SJCRH30 (cell line): Measurements from ENCODE around the gene UBE2E3. TPM values are rescaled to one million over a fixed set of nuclear protein-coding genes. Genes with fewer than 3 reads are reported as not detected.

ENCODE experiments used
- DNase-seq, 2 experiments: peaks; one replicate each; pipeline ENCODE4 v3.0.0-alpha.2; 2015 to 2020
- H3K27ac ChIP-seq: fragments of 250-450 bp; sonication (Bioruptor Pico); 2 replicates; pipeline ENCODE4 v1.5.1; 2020; ENCODE audit warnings: mild to moderate bottlenecking, moderate library complexity
- H3K27me3 ChIP-seq: fragments of 250-450 bp; sonication (Bioruptor Pico); 2 replicates; pipeline ENCODE4 v1.5.1; 2020; ENCODE audit warnings: mild to moderate bottlenecking, moderate library complexity
- H3K36me3 ChIP-seq: fragments of 250-450 bp; sonication (Bioruptor Pico); 2 replicates; pipeline ENCODE4 v1.5.1; 2020; ENCODE audit warnings: mild to moderate bottlenecking, moderate library complexity
- H3K4me1 ChIP-seq: fragments of 250-450 bp; sonication (Bioruptor Pico); 2 replicates; pipeline ENCODE4 v1.5.1; 2020; ENCODE audit warnings: mild to moderate bottlenecking, moderate library complexity
- H3K4me3 ChIP-seq: fragments of 250-450 bp; sonication (Bioruptor Pico); 2 replicates; pipeline ENCODE4 v1.5.1; 2020; ENCODE audit warnings: mild to moderate bottlenecking, moderate library complexity
- H3K9me3 ChIP-seq: fragments of 250-450 bp; sonication (Bioruptor Pico); replicated peaks from 2 replicates; pipeline ENCODE4 v1.5.1; 2020; ENCODE audit warnings: mild to moderate bottlenecking, moderate library complexity
- total RNA-seq: library from RNA; depleted of rRNA; stranded (reverse); fragments of >200 nt; shearing (Covaris generic); gene quantifications from 2 replicates; pipeline ENCODE4 v1.2.3, GENCODE V29; 2014

Gene UBE2E3
- total RNA-seq, 1 experiment from 2014 or later, result 169 TPM

DNA sequence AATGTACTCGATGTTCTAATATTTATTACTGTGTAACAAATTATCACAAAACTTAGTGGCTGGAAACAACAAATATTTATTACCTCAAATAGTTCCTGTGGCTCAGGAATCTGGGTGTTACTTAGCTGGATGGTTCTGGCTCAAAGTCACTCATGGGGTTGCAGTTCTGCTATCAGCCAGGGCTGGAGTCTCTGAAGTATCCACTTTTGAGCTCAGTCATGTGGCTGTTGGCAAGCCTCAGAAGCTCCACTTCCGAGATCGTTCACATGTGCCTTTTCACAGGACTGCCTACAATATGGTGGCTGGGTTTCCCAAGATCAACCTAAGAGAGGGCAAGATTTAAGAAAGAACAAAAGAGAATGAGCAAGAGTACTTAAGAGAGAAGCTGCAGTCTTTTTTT is 19.4 kb upstream of the UBE2E3 start:
- H3K27ac ChIP-seq, result no peak overlapping the region
- H3K4me3 ChIP-seq, result no peak overlapping the region
- peaks cover 11% of the 10 kb centered on the region for H3K4me1 ChIP-seq
- no peaks in the 10 kb centered on the region for H3K36me3 ChIP-seq
- no peaks in the 10 kb centered on the region for H3K27me3 ChIP-seq
- no peaks in the 10 kb centered on the region for H3K9me3 ChIP-seq
- DNase-seq, result no peak

DNA sequence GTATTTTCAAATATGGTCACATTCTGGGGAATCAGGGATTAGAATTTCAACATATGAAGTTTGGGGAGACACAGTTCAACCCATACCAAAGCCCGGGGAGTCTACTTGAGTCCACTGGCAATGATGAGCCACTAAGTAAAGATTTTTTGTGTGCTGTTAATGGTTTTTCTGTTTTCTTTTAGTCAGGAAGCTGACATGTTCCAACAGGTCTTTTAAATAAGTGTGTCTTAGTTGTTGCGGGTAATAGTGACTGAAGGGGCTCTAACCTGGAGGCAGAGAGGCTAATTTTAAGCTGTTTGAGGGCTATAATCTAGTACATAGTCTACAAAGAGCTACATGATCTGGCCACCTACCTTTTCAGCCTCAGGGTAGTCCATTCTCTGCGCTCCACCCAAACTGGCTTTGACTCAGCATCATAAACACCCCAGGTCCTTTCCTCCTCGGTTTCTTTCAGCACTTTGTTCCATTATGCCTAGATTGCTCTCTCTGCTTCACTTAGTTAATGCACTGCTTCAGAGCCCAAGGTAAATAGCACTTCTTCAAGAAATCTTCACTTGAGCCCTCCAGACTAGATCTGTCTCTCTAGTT is 17.6 kb upstream of the UBE2E3 start:
- Histone ChIP-seq H3K27me3 (no peaks in the 10 kb centered on the region), H3K4me3 (no peak overlapping the region), H3K9me3 (no peaks in the 10 kb centered on the region), H3K27ac (no peak overlapping the region), H3K36me3 (no peaks in the 10 kb centered on the region), H3K4me1 (peaks cover 11% of the 10 kb centered on the region)
- no peak for DNase-seq

DNA sequence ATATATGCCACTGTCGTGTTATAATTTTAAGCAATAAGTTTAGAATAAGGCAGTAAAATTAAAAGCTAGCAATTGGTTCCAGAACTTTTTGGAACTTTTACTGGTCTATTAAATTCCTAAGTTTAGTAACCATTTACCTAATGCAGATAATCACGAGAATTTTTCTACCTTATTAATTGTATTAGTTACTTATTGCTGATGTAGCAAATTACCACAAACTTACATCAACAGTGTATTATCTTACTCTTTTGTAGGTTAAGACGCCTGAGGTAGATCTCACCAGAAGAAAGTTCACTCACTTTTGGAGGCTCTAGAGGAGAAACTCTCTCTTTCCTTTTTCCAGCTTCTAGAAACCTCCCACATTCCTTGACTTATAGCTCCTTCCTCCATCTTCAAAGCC is 14.0 kb upstream of the UBE2E3 start:
- no peak for DNase-seq
- Histone ChIP-seq H3K27me3 (no peaks in the 10 kb centered on the region), H3K27ac (no peak overlapping the region), H3K9me3 (no peaks in the 10 kb centered on the region), H3K4me3 (no peak overlapping the region), H3K36me3 (no peaks in the 10 kb centered on the region), H3K4me1 (peaks cover 27% of the 10 kb centered on the region)

DNA sequence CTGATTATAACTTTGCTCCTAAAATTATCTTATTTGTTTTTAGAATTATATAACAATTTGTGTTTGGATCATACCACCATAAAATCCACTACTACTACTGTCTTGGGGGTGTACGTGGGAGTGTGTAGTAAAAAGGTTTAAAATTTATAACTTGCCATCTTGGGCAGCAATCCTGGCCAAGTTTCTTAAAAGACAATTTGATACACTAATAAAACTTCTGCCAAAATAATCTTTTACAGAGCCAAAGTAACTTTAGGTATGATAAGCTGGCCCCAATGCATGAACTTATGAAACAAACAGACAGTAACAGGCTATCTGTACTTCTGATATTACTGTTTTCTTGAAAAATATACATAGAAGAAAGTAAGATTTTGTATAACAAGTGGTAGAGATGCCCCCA is 11.3 kb upstream of the UBE2E3 start:
- no peak for DNase-seq

DNA sequence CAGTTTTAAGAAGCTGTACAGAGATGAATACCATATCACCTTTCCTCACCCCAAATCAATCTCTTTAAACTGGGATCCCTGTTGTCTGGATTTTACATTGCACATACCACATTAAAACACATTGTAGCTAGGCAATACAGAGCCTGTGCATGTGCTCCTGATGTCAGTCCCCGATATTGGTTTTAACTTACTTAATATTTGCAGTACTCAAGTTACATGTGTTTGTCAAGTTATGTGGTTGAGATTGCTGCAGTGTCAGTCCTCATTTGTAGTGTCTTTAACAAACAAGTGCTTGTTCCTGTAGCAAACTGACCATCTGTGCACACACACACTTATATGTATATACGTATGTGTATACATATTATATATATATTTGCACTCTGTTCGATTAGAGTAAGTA is 10.4 kb upstream of the UBE2E3 start:
- Histone ChIP-seq H3K36me3 (no peaks in the 10 kb centered on the region), H3K4me1 (peaks cover 21% of the 10 kb centered on the region), H3K4me3 (no peak overlapping the region), H3K27me3 (no peaks in the 10 kb centered on the region), H3K27ac (no peak overlapping the region), H3K9me3 (no peaks in the 10 kb centered on the region)
- peak in 1 of 2 experiments; percentile 30 for DNase-seq

More for the DNA sequence above, 11.3 kb upstream of the UBE2E3 start:
- Histone ChIP-seq H3K27ac (no peak overlapping the region), H3K4me3 (no peak overlapping the region), H3K9me3 (no peaks in the 10 kb centered on the region), H3K27me3 (no peaks in the 10 kb centered on the region), H3K4me1 (peaks cover 27% of the 10 kb centered on the region), H3K36me3 (no peaks in the 10 kb centered on the region)

DNA sequence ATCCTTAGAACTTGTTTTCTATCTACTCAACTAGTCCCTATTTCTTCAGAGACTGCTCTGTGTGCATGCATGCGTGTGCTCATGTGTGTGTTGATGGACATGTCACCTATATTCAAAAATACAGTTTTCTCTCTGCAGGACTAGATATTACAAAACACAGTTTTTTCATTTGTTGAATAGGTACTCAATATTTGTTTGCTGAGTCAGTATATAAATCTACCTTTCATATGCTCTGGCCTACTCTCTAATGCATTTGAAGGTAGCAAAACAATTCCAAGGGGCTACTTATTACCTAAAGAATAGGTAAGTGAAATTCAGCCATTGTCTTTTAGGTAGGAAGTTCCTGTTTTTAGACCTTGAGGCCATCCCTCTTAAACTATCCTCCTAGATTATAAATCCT is 8.6 kb upstream of the UBE2E3 start:
- Histone ChIP-seq H3K27ac (no peak overlapping the region), H3K9me3 (no peaks in the 10 kb centered on the region), H3K27me3 (no peaks in the 10 kb centered on the region), H3K4me1 (peaks cover 17% of the 10 kb centered on the region), H3K4me3 (no peak overlapping the region), H3K36me3 (no peaks in the 10 kb centered on the region)
- no peak for DNase-seq

DNA sequence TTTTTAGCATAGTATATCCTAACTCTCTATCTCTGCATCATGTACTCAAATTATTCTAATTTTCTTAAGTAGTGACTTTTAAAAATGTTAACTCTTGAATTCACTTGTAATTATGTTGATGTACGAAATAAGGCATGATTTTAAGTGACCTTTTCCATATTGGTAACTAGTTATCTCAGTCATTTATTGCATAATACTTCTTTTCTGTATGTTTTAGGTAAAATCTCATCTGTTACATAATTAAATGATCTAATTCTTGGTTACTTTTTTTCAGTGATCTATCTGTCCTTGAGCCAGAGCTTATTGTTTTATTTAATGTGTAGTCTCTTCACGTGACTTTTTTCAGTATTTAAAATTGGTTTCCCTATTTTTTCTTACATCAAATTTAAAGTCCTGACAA is 4.8 kb upstream of the UBE2E3 start:
- Histone ChIP-seq H3K4me1 (peaks cover 12% of the 10 kb centered on the region; the same call in 1 of the 2 replicates), H3K36me3 (no peaks in the 10 kb centered on the region), H3K27ac (no peak overlapping the region), H3K4me3 (no peak overlapping the region), H3K9me3 (no peaks in the 10 kb centered on the region), H3K27me3 (no peaks in the 10 kb centered on the region)
- no peak for DNase-seq

DNA sequence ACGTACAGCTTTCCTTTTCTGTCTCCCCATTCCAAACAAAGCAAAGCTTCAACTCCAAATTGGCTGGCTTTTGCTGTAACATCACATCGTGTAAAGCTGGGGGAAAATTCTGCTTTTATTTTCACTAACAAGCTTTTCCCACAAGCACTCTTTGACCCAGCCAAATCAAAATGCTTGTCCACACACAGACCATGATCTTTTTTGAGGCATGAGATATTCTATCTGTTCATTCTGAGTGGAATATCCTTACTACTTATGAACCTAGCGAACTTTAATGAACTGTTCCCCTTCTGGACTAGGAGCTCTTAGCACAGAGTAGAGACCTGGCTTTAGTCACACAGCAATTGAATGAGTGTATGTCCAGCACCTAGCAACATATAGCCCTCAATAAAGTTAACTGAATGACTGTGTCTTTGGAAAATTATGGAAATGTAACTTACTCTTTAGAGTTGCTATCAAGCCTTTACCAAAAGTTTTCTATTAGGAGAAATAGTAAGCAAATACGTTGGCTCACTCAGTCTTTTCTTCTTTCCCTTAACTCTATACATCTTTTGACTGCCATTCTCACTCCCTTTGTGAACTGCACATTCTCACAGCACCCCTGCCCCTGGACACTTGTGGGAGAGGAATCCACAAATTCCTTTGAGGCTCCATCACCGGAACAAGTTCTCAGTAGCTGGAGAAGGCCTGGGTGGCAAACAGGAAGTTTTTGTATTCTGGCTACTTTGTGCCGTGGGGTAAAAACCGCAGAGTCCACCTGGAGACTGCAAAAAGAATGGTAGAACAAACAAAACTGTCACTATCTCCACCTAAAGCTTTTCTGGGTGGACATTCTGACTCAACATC is 1.3 kb upstream of the UBE2E3 start:
- Histone ChIP-seq H3K4me1 (peaks cover 16% of the 10 kb centered on the region; the same call in 1 of the 2 replicates), H3K9me3 (no peaks in the 10 kb centered on the region), H3K27me3 (no peaks in the 10 kb centered on the region), H3K4me3 (no peak overlapping the region), H3K36me3 (no peaks in the 10 kb centered on the region), H3K27ac (peak overlapping the region; percentile 19; the same call in 1 of the 2 replicates)
- peak; percentile 44 to 55 for DNase-seq

DNA sequence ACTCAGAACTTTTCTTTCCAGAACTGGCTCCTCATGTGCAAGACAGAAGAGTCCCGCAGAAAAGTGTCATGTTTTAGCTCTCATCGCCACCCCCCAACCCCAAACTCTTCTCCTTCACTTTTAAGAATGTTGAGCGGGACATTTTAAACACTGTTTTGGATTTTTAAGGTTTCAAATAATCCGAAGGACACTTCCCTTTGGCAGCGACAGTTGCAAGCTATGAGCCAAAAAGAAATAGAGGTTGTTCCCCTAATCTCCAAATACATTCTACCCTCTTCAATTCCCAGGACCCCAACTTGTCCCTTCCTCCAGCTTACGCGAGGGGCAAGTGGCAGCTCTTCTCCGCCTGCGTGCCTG is 678 bp upstream of the UBE2E3 start:
- no peak for DNase-seq
- Histone ChIP-seq H3K9me3 (no peaks in the 10 kb centered on the region), H3K27me3 (no peaks in the 10 kb centered on the region), H3K4me1 (peaks cover 16% of the 10 kb centered on the region; the same call in 1 of the 2 replicates), H3K36me3 (peaks cover 4% of the 10 kb centered on the region; the same call in 1 of the 2 replicates), H3K27ac (peak overlapping the region; percentile 19; the same call in 1 of the 2 replicates), H3K4me3 (no peak overlapping the region)

DNA sequence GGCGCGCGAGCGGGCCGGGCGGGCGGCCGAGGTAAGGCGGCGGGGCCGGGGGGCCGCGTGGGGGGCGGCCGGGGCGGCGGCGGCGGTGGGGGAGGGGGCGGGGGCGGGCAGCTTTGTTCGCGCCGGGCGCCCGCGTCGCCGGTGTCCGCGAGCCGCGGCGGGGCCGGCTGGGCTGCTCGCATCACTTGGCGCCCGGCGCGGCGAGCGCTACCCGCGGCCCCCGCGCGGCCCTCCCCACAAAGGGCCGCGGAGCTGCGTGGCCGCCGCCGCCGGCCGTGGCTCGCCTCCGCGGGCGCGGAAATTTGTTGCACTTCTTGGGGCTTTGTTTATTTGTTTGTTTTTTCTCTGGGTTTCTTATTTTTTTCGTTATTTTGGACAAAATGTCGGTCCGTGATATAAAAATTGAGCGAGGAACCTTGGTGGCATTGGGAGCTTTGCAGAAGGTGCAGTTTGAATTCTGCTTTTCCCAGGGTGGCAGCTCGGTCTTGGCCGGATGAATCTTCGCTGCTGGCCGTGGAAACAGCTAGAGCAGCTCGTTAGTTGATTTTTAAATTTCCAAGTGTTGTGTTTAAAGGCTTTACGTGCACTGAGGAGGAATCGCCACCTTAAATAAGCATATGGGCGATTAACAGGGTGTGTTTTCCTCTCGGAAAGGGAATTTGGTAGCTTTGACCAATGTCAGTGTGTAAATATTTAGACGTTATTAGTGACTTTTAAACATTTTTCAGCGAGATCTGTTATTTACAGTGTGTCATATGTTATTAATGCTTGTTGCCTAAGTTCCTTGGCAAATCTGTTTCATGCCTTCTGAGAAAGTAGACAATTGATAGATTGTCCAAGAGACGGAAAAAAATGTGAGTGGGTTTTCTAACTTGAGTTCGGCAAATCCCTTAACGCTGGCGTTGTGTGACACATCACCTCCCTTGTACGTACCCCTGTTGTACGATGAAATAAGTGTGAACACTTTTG is 822 bp downstream of the UBE2E3 start:
- no peaks in the 10 kb centered on the region for H3K27me3 ChIP-seq
- peak overlapping the region; percentile 90 for H3K27ac ChIP-seq
- H3K9me3 ChIP-seq, result no peaks in the 10 kb centered on the region
- H3K4me3 ChIP-seq, result peak overlapping the region; percentile 71
- peaks cover 4% of the 10 kb centered on the region; the same call in 1 of the 2 replicates for H3K36me3 ChIP-seq
- peak; percentile 37 to 66 for DNase-seq
- H3K4me1 ChIP-seq, result peaks cover 20% of the 10 kb centered on the region; the same call in 1 of the 2 replicates

DNA sequence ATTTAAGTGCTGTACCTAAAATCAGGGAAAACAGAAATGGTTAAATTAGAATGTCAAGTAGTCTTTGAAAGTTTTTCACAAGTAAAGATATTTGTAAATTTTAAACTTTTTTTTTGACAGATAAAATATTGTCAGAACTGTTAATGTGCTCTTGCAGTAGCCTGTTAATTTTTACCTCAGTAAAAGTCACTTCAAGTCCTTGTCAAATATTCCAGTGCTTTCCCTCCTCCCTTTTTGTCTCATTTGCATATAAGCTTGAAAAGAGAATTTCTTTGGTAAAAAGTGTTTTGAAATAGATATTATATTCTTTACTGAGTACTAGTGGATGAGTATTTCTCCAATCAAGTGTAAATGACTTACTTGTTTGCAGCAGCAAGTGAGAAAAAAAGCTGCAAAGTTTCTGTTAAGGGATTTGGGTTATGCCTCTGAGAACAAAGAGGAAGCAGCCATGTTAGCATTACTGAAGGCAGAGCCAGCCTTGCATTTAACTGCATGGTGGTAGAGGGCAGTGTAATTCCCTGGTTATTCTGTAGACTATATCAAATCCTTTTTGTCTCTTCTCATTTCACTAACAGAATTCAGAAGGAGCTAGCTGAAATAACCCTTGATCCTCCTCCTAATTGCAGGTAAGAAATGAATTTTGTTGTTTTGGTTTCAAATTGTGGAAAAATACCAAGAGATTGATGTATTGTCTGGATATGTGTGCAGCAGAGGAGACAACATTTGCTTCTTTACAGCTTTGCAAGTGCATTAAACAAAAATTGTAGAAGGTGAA is 3.2 kb downstream of the UBE2E3 start:
- Histone ChIP-seq H3K27me3 (no peaks in the 10 kb centered on the region), H3K9me3 (no peaks in the 10 kb centered on the region), H3K27ac (peak overlapping the region; percentile 90), H3K4me1 (peaks cover 17% of the 10 kb centered on the region; the same call in 1 of the 2 replicates), H3K36me3 (peaks cover 4% of the 10 kb centered on the region; the same call in 1 of the 2 replicates), H3K4me3 (peak overlapping the region; percentile 71)
- DNase-seq, result peak; percentile 64 to 84

DNA sequence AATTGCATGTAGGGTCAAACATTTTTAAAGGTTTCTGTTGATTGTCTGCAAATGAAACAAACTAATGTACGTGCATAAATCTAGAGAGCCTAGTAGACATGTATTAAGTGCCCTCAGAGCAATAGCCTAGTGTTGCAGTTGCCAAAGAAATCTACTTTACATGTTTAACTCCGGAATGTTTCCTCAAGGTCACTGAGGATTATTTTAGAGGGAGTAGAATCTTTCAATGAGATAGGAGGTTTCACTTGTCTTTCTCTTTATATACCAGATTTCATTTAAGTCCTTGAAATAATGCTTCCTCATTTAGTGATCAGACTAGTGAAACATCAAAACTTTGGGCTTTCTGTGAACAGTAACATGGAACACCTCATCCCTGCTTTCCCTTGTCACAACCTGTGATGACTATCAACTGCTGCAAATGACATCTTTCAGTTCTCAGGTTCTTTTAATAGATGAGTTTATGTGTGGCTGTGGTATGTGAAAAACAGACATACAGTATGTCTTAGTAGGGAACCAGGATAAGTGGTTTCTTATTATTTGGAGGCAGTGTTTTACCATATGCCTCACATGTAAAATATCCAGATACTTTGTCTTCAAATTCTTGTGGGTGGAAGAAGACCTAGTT is 5.5 kb downstream of the UBE2E3 start:
- Histone ChIP-seq H3K27ac (peak overlapping the region; percentile 90), H3K4me1 (peaks cover 11% of the 10 kb centered on the region; the same call in 1 of the 2 replicates), H3K36me3 (peaks cover 9% of the 10 kb centered on the region), H3K4me3 (peak overlapping the region; percentile 71), H3K9me3 (no peaks in the 10 kb centered on the region), H3K27me3 (no peaks in the 10 kb centered on the region)
- peak in 1 of 2 experiments; percentile 52 for DNase-seq

DNA sequence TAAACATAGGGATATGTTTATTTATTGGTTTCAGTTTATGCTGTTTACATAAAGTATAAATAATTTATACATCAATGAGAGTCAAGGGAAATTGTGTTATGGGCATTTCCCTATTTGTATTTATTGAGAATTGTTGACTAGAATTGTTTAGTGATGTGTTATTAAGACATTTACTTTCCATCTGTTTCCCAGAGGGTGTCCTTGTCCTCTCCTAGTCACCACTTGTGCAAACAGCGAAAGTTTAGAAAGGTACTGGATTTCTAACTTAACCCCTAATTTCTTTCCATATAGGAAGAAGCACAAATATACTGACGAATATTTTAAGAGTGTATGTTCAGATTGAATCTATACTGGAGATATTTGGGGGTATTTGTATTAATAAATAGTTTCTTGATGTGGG is 6.7 kb downstream of the UBE2E3 start:
- Histone ChIP-seq H3K27ac (no peak overlapping the region), H3K36me3 (peaks cover 16% of the 10 kb centered on the region), H3K9me3 (no peaks in the 10 kb centered on the region), H3K4me3 (no peak overlapping the region), H3K4me1 (peaks cover 10% of the 10 kb centered on the region; the same call in 1 of the 2 replicates), H3K27me3 (no peaks in the 10 kb centered on the region)
- DNase-seq, result no peak
